Measurements from ENCODE around the gene NDUFAF3. TPM values are rescaled to one million over a fixed set of nuclear protein-coding genes. Genes with fewer than 3 reads are reported as not detected.
A peak's percentile ranks its signal among the peaks of the same experiment; 100 is the strongest.
"Not testable (repeated sequence)": the region's sequence is repeated elsewhere in the genome, so short reads cannot be mapped to it uniquely, and the experiment has no call there.

NDUFAF3 gene
- total and polyA plus RNA-seq, 9 donors: 43.2 to 132 (median 89.8) TPM

DNA sequence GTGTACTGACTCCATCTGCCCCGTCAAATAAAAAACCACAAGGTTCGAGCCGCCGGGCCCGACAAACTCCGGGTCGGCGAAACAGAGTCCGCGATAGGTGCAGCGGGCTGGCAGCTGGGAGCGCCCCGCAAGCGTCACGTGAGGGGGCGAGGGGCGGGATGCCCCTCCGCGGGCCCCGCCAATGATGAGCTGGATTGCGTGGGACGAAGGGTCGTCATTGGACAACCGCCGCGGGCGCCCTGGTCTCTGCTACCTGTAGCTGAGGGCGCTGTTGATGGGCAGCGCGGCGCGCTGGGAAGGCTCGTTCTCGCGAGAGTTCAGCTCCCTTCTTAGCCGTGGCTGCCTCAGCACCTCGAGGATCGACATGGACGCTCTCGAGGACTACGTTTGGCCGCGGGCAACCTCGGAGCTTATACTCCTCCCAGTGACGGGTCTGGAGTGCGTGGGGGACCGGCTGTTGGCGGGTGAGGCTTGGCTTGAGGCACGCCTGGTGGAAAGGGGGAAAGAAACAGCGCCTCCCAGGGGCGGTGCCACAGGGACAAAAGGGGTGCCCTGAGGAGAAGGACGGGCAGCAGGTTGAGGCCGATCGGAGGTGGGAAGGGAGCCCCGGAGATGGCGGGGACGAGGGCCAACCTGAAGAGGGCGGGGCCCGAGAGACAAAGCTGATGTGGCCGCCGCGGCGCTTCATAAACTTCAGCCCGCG lies 14.7 kb upstream of the NDUFAF3 start, which contains the start of gene WDR6:
WDR6 (plus strand) TSS at position 324 of the 703 bp plus-strand sequence; CDS start at position 365, 41 bp downstream.
- peak; percentile 98 to 99 (median 98) for DNase-seq
- Histone ChIP-seq H3K27me3 (no peaks in the 10 kb centered on the region), H3K4me3 (peak within 1 kb of the TSS; percentile 69), H3K9me3 (no peaks in the 10 kb centered on the region), H3K4me1 (ENCODE audit: insufficient read depth) (peaks cover 6% of the 10 kb centered on the region), H3K36me3 (no peaks in the 10 kb centered on the region), H3K27ac (peak within 1 kb of the TSS; percentile 91 to 97)
- peak; percentile 54 for TF ChIP-seq EP300 (IDR thresholded peaks at IDR 0.05)
- TF ChIP-seq POLR2A (IDR thresholded peaks at IDR 0.05): peak; percentile 62
- TF ChIP-seq, protein P1, sequence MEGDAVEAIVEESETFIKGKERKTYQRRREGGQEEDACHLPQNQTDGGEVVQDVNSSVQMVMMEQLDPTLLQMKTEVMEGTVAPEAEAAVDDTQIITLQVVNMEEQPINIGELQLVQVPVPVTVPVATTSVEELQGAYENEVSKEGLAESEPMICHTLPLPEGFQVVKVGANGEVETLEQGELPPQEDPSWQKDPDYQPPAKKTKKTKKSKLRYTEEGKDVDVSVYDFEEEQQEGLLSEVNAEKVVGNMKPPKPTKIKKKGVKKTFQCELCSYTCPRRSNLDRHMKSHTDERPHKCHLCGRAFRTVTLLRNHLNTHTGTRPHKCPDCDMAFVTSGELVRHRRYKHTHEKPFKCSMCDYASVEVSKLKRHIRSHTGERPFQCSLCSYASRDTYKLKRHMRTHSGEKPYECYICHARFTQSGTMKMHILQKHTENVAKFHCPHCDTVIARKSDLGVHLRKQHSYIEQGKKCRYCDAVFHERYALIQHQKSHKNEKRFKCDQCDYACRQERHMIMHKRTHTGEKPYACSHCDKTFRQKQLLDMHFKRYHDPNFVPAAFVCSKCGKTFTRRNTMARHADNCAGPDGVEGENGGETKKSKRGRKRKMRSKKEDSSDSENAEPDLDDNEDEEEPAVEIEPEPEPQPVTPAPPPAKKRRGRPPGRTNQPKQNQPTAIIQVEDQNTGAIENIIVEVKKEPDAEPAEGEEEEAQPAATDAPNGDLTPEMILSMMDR (IDR thresholded peaks at IDR 0.05): peak; percentile 10 to 71 (median 52)
- 0 to 1% (median 0%) methylated on average over 53 to 65 of the region's 65 CpGs for WGBS, 3 donors
- intact Hi-C loops (cut with DNase I): loop anchor here in 1 of 4 donors (2.0 kb wide), 1 partner anchor 16 kb away; the partner anchor contains the start of gene P4HTM

DNA sequence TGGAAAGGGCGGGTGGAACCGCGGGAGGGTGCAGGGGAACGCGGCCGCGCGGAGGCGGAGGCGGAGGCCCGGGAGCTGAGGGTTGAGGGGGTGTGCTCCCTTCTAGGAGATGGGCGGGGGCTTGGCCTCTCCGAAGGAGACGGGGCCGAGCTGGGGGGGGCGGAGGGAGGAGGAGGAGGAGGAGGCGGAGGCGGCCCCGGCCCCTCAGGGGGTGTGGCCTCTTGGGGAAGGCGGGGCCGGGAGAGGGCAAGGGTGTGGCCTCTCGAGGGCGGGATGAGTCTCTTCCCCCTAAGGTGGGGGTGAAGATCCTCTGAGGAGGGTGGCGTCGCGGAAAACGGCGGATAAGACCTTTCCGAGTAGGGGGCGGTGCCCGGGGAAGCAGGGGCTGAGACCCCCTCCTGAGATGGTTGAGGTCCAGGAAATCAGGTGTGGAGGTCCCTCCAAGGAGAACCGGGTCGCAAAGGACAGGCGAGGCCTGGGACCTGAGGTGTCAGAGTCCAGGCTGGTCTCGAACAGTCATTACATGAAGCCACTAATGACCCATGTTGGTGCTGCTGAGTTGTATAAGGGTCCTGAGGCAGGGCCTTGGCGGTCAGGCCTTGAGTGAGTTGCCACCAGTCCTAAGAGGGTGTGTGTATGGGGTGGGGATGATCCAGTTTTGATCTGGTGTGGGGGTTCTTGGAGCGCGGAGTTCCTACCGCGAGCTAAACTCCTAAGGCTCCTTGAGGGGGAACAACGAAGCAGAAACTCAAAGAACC lies 14.0 kb upstream of the NDUFAF3 start:
- intact Hi-C loops (cut with DNase I): loop anchor here in 1 of 4 donors (2.0 kb wide), 1 partner anchor 17 kb away; the partner anchor contains the start of gene P4HTM
- WGBS, 3 donors: 4 to 9% (median 4%) methylated on average over 41 of the region's 41 CpGs
- no peak for TF ChIP-seq POLR2A (IDR thresholded peaks at IDR 0.05)
- TF ChIP-seq, protein P1 (IDR thresholded peaks at IDR 0.05): no peak
- TF ChIP-seq EP300 (IDR thresholded peaks at IDR 0.05): no peak
- Histone ChIP-seq H3K9me3 (no peaks in the 10 kb centered on the region), H3K27me3 (no peaks in the 10 kb centered on the region), H3K36me3 (no peaks in the 10 kb centered on the region), H3K4me3 (peak overlapping the region; percentile 69), H3K27ac (peak overlapping the region; percentile 91 to 97), H3K4me1 (ENCODE audit: insufficient read depth) (peaks cover 6% of the 10 kb centered on the region)
- peak; percentile 92 to 95 (median 94) for DNase-seq

DNA sequence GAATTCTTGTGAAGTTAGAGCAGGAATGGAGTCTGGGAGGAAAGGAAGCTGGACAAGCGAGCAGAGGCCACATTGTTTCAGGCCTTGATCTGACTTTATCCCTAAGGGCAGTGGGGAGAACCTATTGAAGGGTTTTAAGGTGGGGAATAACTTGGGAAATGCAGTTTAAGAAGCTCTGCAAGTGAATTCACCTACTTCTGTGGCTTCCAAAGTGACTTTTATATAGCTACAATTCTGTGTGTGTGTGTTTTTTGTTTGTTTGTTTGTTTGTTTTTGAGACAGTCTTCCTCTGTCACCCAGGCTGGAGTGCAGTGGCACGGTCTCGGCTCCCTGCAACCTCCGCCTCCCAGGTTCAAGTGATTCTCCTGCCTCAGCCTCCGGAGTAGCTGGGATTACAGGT lies 13.3 kb upstream of the NDUFAF3 start:
- peak overlapping the region in 1 of 2 donors; percentile 91 for H3K27ac ChIP-seq
- H3K4me3 ChIP-seq; H3K36me3 ChIP-seq; H3K27me3 ChIP-seq; H3K9me3 ChIP-seq; DNase-seq; intact Hi-C loops (cut with DNase I); H3K4me1 ChIP-seq (ENCODE audit: insufficient read depth): not testable (repeated sequence)
- WGBS, 3 donors: 78 to 82% (median 82%) methylated on average over 5 of the region's 5 CpGs

DNA sequence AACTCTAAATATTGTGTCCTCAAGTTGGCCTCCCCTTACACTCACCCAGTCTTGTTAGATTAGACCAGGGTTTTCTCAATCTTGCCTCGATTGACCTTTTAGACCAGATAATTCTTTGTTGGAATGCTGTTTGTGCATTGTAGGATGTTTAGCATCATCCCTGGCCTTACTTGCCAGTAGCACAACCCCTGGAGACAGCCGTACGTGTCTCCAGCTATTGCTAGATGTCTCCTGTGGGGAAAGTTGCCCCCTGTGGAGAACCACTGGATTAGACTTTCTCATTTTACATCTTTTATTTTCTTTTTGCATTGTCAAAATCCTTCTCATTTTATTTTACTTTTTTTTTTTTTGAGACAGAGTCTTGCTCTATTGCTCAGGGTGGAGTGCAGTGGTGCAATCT lies 12.5 kb upstream of the NDUFAF3 start:
- H3K4me1 ChIP-seq (ENCODE audit: insufficient read depth): peaks cover 8% of the 10 kb centered on the region
- intact Hi-C loops (cut with DNase I): no loop called here
- H3K4me3 ChIP-seq: no peak overlapping the region
- no peaks in the 10 kb centered on the region for H3K9me3 ChIP-seq
- H3K27me3 ChIP-seq: no peaks in the 10 kb centered on the region
- H3K27ac ChIP-seq: no peak overlapping the region
- DNase-seq: no peak
- H3K36me3 ChIP-seq: no peaks in the 10 kb centered on the region
- TF ChIP-seq, protein P1 (IDR thresholded peaks at IDR 0.05): no peak
- TF ChIP-seq EP300 (IDR thresholded peaks at IDR 0.05): no peak
- no peak for TF ChIP-seq POLR2A (IDR thresholded peaks at IDR 0.05)
- 43 to 54% (median 43%) methylated on average over 3 of the region's 3 CpGs for WGBS, 3 donors
